Umbilical cord (tissue), 2 donors: Measurements from ENCODE around the gene NTN4. TPM values are rescaled to one million over a fixed set of nuclear protein-coding genes. Genes with fewer than 3 reads are reported as not detected.
"Not testable (repeated sequence)": the region's sequence is repeated elsewhere in the genome, so short reads cannot be mapped to it uniquely, and the experiment has no call there.

Source experiments
- DNase-seq: peaks from one replicate; pipeline ENCODE4 v3.0.0-alpha.2; 2015; ENCODE audit warnings: low spot score
- total RNA-seq: library from RNA; depleted of rRNA; stranded (reverse); fragments of >200 nt; gene quantifications from one replicate; pipeline ENCODE4 v1.2.3, GENCODE V29; 2014; ENCODE audit warnings: low replicate concordance; ENCODE audit not compliant: insufficient read depth

NTN4 gene
- total RNA-seq, 1 donor from 2014 or later = 11.1 TPM

GRCh38 chr12:95796982-95797289 lies 6.4 kb upstream of the NTN4 start:
- no peak for DNase-seq

- no peak for DNase-seq
These were observed 5.8 kb upstream of the NTN4 start for GRCh38 chr12:95796225-95796981.

- DNase-seq = no peak
These were observed 619 bp upstream of the NTN4 start for GRCh38 chr12:95790917-95791849.

GRCh38 chr12:95789126-95790032 lies 1.2 kb downstream of the NTN4 start:
- DNase-seq = no peak

GRCh38 chr12:95788637-95789036 lies 1.9 kb downstream of the NTN4 start:
- DNase-seq = no peak

- DNase-seq = no peak
These were observed 3.2 kb downstream of the NTN4 start for GRCh38 chr12:95787274-95787818.

- no peak for DNase-seq
These were observed 5.6 kb downstream of the NTN4 start for GRCh38 chr12:95784915-95785314.

- DNase-seq = no peak
These were observed 6.3 kb downstream of the NTN4 start for GRCh38 chr12:95784286-95784685.

- DNase-seq = not testable (repeated sequence)
These were observed 15.1 kb downstream of the NTN4 start for GRCh38 chr12:95775466-95775865.

- DNase-seq = peak; percentile 33
These were observed 16.1 kb downstream of the NTN4 start for GRCh38 chr12:95774311-95775045.

GRCh38 chr12:95773320-95773719 lies 17.2 kb downstream of the NTN4 start:
- DNase-seq = no peak

GRCh38 chr12:95767703-95768102 lies 22.9 kb downstream of the NTN4 start:
- no peak for DNase-seq

GRCh38 chr12:95766356-95767019 lies 24.1 kb downstream of the NTN4 start:
- no peak for DNase-seq

GRCh38 chr12:95764848-95765247 lies 25.7 kb downstream of the NTN4 start:
- peak; percentile 41 for DNase-seq

GRCh38 chr12:95763809-95764253 lies 26.7 kb downstream of the NTN4 start:
- DNase-seq = peak; percentile 51

- no peak for DNase-seq
These were observed 28.3 kb downstream of the NTN4 start for GRCh38 chr12:95762123-95762785.

- no peak for DNase-seq
These were observed 30.2 kb downstream of the NTN4 start for GRCh38 chr12:95760371-95760770.

GRCh38 chr12:95759718-95760117 lies 30.8 kb downstream of the NTN4 start:
- DNase-seq = no peak

GRCh38 chr12:95759039-95759438 lies 31.5 kb downstream of the NTN4 start:
- DNase-seq = no peak

GRCh38 chr12:95756362-95756761 lies 34.2 kb downstream of the NTN4 start:
- no peak for DNase-seq
